ENCODE results near the gene JSRP1. TPM values are rescaled to one million over a fixed set of nuclear protein-coding genes. Genes with fewer than 3 reads are reported as not detected.

The JSRP1 gene
- total and polyA plus RNA-seq, 2 of the 8 experiments (the other 6 are each of a cell fraction or from before 2014, with no cell fraction given), result 0.24 to 0.56 TPM

- H3K4me3 ChIP-seq (ENCODE audit: extremely low read depth in 1 of 4, insufficient read depth in 2 of 4, low read depth in 3 of 4, low read length in 4 of 4), result no peak overlapping the region
- no peak overlapping the region for H2BK20ac ChIP-seq (ENCODE audit: low read length)
- peak overlapping the region; percentile 16; the same call in 1 of the 2 replicates for H2BK5ac ChIP-seq (ENCODE audit: low read depth, low read length)
- H3K27ac ChIP-seq (ENCODE audit: low read depth, low read length), result no peak overlapping the region
- no peak overlapping the region for H2AFZ ChIP-seq (ENCODE audit: low read length)
- H3K4me1 ChIP-seq (replicated peaks in 1 of 4; ENCODE audit: control insufficient read depth in 3 of 4, insufficient read depth in 4 of 4, low read length in 3 of 4), result no peaks in the 10 kb centered on the region
- WGBS, 2 experiments (ENCODE audit: extremely low coverage in 1 of 2, insufficient coverage in 1 of 2, insufficient read length in 1 of 2, insufficient replicate concordance in 2 of 2, low coverage in 1 of 2, low lambda C conversion rate in 2 of 2, missing lambda C conversion rate in 1 of 2), result 95% methylated on average over 44 of the region's 45 CpGs; no CpG with 5 or more reads in 1 of the 2 experiments
- FAIRE-seq, result no peak
- H3K18ac ChIP-seq (ENCODE audit: extremely low read depth, low read length), result no peak overlapping the region
- POLR2A ChIA-PET (ENCODE audit: partially characterized antibody), result interaction anchor here (0.6 to 6.3 kb wide), 11 partner anchors 8 to 194 kb away, joined by 3 to 61 read pairs (median 6); partner anchors contain the start of gene AMH
- no peaks in the 10 kb centered on the region for H3K27me3 ChIP-seq (replicated peaks in 1 of 4; ENCODE audit: control insufficient read depth in 3 of 4, extremely low read depth in 1 of 4, insufficient read depth in 3 of 4, low read length in 3 of 4)
- no peak overlapping the region for H3K9ac ChIP-seq (replicated peaks in 1 of 4; ENCODE audit: extremely low read depth in 1 of 4, low read depth in 3 of 4, low read length in 3 of 4)
- H2BK15ac ChIP-seq (ENCODE audit: low read length), result no peak overlapping the region
- no peak overlapping the region for H3K23ac ChIP-seq (ENCODE audit: insufficient read length)
- no peaks in the 10 kb centered on the region for H3K23me2 ChIP-seq (ENCODE audit: low read depth, low read length)
- H4K91ac ChIP-seq (replicated peaks; ENCODE audit: insufficient read length, low read length), result no peak overlapping the region
- H2BK120ac ChIP-seq (replicated peaks; ENCODE audit: low read depth, low read length), result no peak overlapping the region
- DNase-seq (ENCODE audit: low read depth in 1 of 2, low spot score in 2 of 2), result no peak
- H3K14ac ChIP-seq (ENCODE audit: insufficient read length), result no peak overlapping the region
- peak in 1 of 2 experiments; percentile 13; a peak in 1 of 3 replicates for TF ChIP-seq POLR2A (IDR thresholded peaks at IDR 0.05; ENCODE audit: control extremely low read depth in 1 of 2, low read depth in 2 of 2, low read length in 2 of 2)
- TF ChIP-seq SRF (IDR thresholded peaks at IDR 0.05; ENCODE audit: low read depth, low read length), result no peak
- no peak for TF ChIP-seq CEBPB (IDR thresholded peaks at IDR 0.05; ENCODE audit: low read depth, low read length)
- H3K56ac ChIP-seq (replicated peaks; ENCODE audit: insufficient read length, low read depth, low read length), result no peak overlapping the region
- no peaks in the 10 kb centered on the region for H3K9me3 ChIP-seq (ENCODE audit: insufficient read depth in 2 of 2, low read depth in 1 of 2, low read length in 1 of 2)
- no peak overlapping the region for H3K4me2 ChIP-seq (ENCODE audit: insufficient read depth in 1 of 2, low read depth in 2 of 2, low read length in 2 of 2)
- no peak overlapping the region for H4K5ac ChIP-seq (ENCODE audit: insufficient read length, low read depth, low read length)
- H3K79me2 ChIP-seq (ENCODE audit: control insufficient read depth in 1 of 2, insufficient read depth in 2 of 2, low read length in 2 of 2), result peaks cover 0 to 3% of the 10 kb centered on the region in 2 experiments; a peak in 1 of 4 replicates
- no peak overlapping the region for H2BK12ac ChIP-seq (ENCODE audit: low read depth, low read length)
- CTCF ChIA-PET (ENCODE audit: partially characterized antibody), result interaction anchor here (0.5 to 4.4 kb wide), 14 partner anchors 10 to 299 kb away, joined by 3 to 19 read pairs (median 4); no protein-coding TSS in a partner anchor
- peak overlapping the region; percentile 80 for H4K8ac ChIP-seq (ENCODE audit: extremely low read depth, insufficient read depth, low read length)
- peaks cover 0 to 18% of the 10 kb centered on the region in 2 experiments for H4K20me1 ChIP-seq (replicated peaks in 1 of 2; ENCODE audit: control insufficient read depth in 1 of 2, insufficient read depth in 2 of 2, low read length in 2 of 2)
- no peaks in the 10 kb centered on the region; the same call in 1 of the 2 replicates for H3K79me1 ChIP-seq (ENCODE audit: low read depth, low read length)
- H3K36me3 ChIP-seq (ENCODE audit: control insufficient read depth in 2 of 4, insufficient read depth in 4 of 4, low read length in 3 of 4), result peaks cover 0 to 57% (median 25%) of the 10 kb centered on the region in 4 experiments
- no peak overlapping the region for H3K4ac ChIP-seq (replicated peaks; ENCODE audit: insufficient read length, low read depth, low read length)
- H2AK5ac ChIP-seq (ENCODE audit: low read depth, low read length), result no peak overlapping the region
Observed at GRCh38 chr19:2229103-2230032, 26.8 kb downstream of the JSRP1 start.
